Fibroblast of villous mesenchyme (primary cell): Measurements from ENCODE around the gene SECTM1. TPM values are rescaled to one million over a fixed set of nuclear protein-coding genes. Genes with fewer than 3 reads are reported as not detected.

Source experiments
- DNase-seq: peaks from one replicate; pipeline ENCODE4 v3.0.0-alpha.2; 2010; ENCODE audit warnings: low read depth
- H3K4me3 ChIP-seq: 2 replicates; pipeline ENCODE4 v1.5.1; 2011; ENCODE audit warnings: low read depth, mild to moderate bottlenecking, low read length
- total RNA-seq: library from RNA; depleted of rRNA; stranded (reverse); fragments of >200 nt; gene quantifications from 2 replicates; pipeline ENCODE4 v1.2.3, GENCODE V29; 2012
- TF ChIP-seq, protein P1 (sequence below): IDR thresholded peaks from 2 replicates; pipeline ENCODE4 v1.5.1; 2012; ENCODE audit warnings: low read depth, mild to moderate bottlenecking, low read length; ENCODE audit not compliant: insufficient read depth

The SECTM1 gene
- total RNA-seq, 1 donor: 24.2 TPM

DNA sequence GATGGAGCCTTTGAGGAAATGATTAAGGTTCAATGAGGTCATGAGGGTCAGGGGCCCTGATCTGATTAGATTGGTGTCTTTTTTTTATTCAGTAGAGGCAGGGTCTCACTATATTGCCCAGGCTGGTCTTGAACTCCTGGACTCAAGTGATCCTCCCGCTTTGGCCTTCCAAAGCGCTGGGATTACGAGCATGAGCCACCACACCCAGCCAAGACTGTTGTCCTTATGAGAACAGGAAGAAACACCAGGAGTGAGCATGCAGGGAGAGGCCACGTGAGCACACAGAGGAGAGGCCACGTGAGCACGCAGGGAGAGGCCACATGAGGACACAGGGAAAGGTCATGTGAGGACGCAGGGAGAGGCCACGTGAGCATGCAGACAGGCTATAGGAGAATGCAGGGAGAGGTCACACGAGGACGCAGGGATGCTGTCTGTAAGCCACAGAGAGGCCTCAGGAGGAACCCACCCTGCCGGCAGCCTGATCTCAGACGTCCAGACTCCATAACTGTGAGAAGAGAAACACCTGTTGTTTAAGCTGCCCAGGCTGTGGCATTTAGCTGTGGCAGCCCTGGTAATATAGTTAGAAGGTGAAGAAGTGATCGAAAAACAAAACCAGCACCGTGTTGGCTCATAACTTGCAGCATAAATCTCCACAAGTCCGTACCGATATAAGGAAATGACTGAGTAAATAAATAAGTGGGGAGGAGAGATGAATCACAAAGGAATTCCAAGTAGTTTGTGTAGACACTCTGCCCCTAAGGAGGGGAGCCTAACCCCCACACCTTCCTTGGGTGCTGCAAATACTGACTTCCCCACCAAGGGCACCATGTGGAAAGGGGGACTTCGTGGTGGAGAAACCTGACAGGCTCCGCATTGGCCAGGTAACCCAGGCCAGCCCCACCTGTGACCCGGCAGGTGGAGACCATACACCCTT is 45.4 kb downstream of the SECTM1 start:
- no peak overlapping the region for H3K4me3 ChIP-seq
- DNase-seq: peak; percentile 100
- TF ChIP-seq, protein P1, sequence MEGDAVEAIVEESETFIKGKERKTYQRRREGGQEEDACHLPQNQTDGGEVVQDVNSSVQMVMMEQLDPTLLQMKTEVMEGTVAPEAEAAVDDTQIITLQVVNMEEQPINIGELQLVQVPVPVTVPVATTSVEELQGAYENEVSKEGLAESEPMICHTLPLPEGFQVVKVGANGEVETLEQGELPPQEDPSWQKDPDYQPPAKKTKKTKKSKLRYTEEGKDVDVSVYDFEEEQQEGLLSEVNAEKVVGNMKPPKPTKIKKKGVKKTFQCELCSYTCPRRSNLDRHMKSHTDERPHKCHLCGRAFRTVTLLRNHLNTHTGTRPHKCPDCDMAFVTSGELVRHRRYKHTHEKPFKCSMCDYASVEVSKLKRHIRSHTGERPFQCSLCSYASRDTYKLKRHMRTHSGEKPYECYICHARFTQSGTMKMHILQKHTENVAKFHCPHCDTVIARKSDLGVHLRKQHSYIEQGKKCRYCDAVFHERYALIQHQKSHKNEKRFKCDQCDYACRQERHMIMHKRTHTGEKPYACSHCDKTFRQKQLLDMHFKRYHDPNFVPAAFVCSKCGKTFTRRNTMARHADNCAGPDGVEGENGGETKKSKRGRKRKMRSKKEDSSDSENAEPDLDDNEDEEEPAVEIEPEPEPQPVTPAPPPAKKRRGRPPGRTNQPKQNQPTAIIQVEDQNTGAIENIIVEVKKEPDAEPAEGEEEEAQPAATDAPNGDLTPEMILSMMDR: no peak

DNA sequence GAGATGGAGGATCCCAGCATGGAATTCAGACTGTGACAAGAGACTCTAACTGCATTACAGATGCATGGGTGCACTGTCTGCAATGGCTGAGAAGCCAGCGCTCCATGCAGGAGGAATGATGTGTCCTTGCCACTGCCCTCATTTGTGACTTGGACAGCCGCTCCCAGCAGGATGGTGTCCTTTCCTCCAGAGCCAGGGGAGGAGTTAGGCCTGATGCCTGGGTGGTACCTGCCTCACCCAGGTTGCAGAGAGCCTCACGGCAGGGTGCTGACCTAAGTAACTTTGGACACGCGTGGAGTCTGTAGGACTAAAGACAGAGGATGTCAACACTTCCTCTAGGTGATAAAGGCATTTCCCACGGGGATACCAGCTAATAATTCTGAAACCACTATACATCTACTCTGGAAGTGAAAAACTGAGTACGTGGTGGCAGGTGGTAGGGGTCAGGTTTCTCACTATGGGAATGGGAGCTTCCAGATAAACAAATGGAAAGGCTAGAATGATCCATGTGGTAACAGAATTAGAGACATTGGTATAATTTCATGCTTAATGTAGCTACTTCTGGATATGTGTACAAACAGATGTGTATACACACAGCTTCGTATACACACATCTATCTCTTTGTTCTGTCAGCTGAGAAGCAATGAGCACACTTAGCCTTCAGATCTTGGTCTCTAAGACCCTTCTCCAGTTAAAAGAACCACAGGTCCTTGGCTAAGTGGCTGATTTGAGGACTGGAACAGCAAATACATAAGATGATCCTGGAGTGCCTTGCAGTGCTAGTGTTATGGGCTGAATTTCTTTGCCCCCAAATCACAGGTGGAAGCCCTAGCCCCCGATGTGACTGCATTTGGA is 46.3 kb downstream of the SECTM1 start:
- TF ChIP-seq, protein P1: no peak
- no peak for DNase-seq
- no peak overlapping the region for H3K4me3 ChIP-seq

DNA sequence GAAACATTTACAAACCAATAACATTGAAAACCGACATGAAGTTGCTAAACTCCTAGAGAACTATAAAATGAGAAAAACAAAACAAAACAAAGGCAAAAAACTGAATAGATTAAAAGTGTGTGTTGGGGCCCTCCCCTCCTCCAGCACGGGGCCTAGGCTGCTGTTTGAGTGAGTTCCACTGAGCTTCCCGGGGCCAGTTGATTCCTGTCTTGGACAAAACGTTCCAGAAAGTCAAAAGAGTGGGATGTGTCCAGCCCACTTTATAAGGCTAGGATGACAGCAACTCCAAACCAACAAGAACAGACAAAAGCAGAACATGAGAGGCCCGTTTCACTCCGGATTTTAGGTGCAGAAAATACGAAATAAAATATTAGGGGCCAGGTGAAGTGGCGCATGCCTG is 48.4 kb downstream of the SECTM1 start:
- DNase-seq: peak; percentile 60
- TF ChIP-seq, protein P1: no peak
- H3K4me3 ChIP-seq: no peak overlapping the region

DNA sequence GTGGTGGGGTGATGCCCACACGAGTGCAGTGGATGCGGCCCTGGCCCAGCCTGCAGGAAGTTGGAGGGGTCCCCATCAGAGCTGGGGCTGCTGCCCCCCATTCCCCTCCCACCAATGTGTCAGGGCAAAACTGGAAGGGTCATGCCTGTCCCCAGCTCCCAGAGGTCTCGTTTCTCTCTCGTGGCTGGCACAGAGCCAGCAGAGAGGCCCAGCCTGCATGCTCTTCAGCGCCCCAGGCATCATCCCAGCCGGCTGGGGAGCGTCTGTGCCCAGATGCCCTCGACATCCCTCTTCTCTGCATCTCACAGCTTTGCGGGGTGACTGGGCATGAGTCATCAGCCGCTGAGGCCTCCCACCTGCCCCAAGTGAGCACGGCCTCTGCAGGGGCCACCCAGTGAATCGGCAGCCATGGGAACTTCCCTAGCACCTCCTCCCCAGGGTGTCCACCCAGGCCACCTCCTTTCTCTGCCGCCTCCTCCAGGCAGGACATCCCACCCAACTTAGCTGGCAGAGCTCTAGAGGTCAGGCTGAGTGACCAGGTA is 50.3 kb downstream of the SECTM1 start:
- H3K4me3 ChIP-seq: no peak overlapping the region
- DNase-seq: peak; percentile 85
- TF ChIP-seq, protein P1: no peak

DNA sequence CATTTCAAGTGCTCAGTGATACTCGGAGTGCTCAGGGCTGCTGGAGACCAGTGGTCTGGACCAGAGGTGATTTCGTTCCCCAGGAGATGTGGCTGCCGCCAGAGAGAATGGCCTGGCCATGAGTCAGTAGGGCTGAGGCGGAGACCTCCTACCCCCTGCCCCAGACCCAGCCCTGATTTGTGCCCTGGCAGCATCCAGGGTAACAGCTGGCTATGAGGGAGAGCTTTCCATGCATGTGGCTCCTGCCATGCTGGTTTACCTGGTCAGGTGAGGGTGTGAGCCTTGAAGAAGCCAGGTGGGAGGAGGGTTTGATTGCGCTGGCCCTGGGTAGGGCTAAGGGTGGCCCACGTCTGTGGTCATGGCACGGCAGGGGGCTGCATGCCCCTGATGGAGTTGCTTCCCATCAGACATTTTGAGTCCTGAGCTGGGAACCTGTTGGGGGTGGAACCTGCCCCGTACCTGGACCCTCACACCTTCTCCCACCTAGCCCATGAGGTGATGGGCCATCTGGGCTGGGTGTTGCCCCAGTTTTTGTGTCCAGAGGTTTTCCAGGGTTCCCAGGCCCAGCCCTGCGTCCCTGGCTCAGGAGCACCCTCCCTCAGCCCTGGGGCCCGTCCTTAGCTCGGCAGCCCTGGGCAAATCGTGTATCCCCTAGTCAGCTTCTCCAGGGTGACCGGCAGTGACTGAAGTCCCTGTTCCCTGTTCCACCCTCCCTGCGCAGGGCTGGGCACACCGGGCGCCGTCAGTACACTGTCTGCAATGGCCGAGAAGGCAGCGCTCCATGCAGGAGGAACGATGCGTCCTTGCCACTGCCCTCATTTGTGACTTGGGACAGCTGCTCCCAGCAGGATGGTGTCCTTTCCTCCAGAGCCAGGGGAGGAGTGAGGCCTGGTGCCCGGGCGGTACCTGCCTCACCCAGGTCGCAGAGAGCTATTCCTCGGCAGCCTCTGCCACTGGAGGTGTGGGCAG is 51.0 kb downstream of the SECTM1 start:
- H3K4me3 ChIP-seq: no peak overlapping the region
- TF ChIP-seq, protein P1: no peak
- DNase-seq: no peak
